ENCODE data around the gene GABPA. TPM values are rescaled to one million over a fixed set of nuclear protein-coding genes. Genes with fewer than 3 reads are reported as not detected.
A peak's percentile ranks its signal among the peaks of the same experiment; 100 is the strongest.

GABPA gene
- total RNA-seq, 4 donors from 2014 or later, result 14.8 to 19.1 (median 16.8) TPM

GRCh38 chr21:25734654-25734903, 193 bp upstream of the GABPA start:
- intact Hi-C loops (cut with DNase I; ENCODE audit: low total_unique reads), result no loop called here
- peak overlapping the region; percentile 86 for H3K4me3 ChIP-seq (ENCODE audit: low read depth, poor library complexity, severe bottlenecking)

GRCh38 chr21:25735646-25736597, 1.1 kb downstream of the GABPA start:
- DNase-seq (ENCODE audit: low spot score in 2 of 2), result peak in 1 of 2 donors; percentile 96
- intact Hi-C loops (cut with DNase I; ENCODE audit: low total_unique reads), result no loop called here
- no peak for TF ChIP-seq CTCF (IDR thresholded peaks at IDR 0.05)
- TF ChIP-seq POLR2A (IDR thresholded peaks at IDR 0.05), result no peak
- WGBS, 2 donors, result 1% methylated on average over 38 to 42 of the region's 48 CpGs
- peak overlapping the region; percentile 53 for H3K4me3 ChIP-seq (ENCODE audit: low read depth, poor library complexity, severe bottlenecking)

More at GRCh38 chr21:25734654-25734903, 193 bp upstream of the GABPA start:
- TF ChIP-seq CTCF (IDR thresholded peaks at IDR 0.05) (no peak), POLR2A (IDR thresholded peaks at IDR 0.05) (peak in 1 of 2 donors; percentile 52)
- WGBS, 2 donors, result 0% methylated on average over 8 to 10 of the region's 10 CpGs
- DNase-seq (ENCODE audit: low spot score in 2 of 2), result no peak

GRCh38 chr21:25737421-25737820, 2.6 kb downstream of the GABPA start:
- no peak for TF ChIP-seq POLR2A (IDR thresholded peaks at IDR 0.05)
- no peak for TF ChIP-seq CTCF (IDR thresholded peaks at IDR 0.05)
- no peak overlapping the region for H3K4me3 ChIP-seq (ENCODE audit: low read depth, poor library complexity, severe bottlenecking)
- intact Hi-C loops (cut with DNase I; ENCODE audit: low total_unique reads), result no loop called here
- DNase-seq (ENCODE audit: low spot score in 2 of 2), result no peak
- WGBS, 2 donors, result 58 to 72% methylated on average over 1 of the region's 1 CpG

- TF ChIP-seq CTCF (IDR thresholded peaks at IDR 0.05) (no peak), POLR2A (IDR thresholded peaks at IDR 0.05) (no peak)
- 67 to 83% methylated on average over 3 of the region's 3 CpGs for WGBS, 2 donors
- intact Hi-C loops (cut with DNase I; ENCODE audit: low total_unique reads), result no loop called here
- no peak overlapping the region for H3K4me3 ChIP-seq (ENCODE audit: low read depth, poor library complexity, severe bottlenecking)
- DNase-seq (ENCODE audit: low spot score in 2 of 2), result no peak
Observed at GRCh38 chr21:25742900-25743299, 8.1 kb downstream of the GABPA start.

- TF ChIP-seq CTCF (IDR thresholded peaks at IDR 0.05) (no peak), POLR2A (IDR thresholded peaks at IDR 0.05) (no peak)
- no peak for DNase-seq (ENCODE audit: low spot score in 2 of 2)
- 98 to 100% methylated on average over 2 of the region's 2 CpGs for WGBS, 2 donors
- intact Hi-C loops (cut with DNase I; ENCODE audit: low total_unique reads), result no loop called here
- no peak overlapping the region for H3K4me3 ChIP-seq (ENCODE audit: low read depth, poor library complexity, severe bottlenecking)
Observed at GRCh38 chr21:25744854-25745253, 10.1 kb downstream of the GABPA start.
